Measurements from ENCODE around the gene INHBE.
"Not testable (repeated sequence)": the region's sequence is repeated elsewhere in the genome, so short reads cannot be mapped to it uniquely, and the experiment has no call there.

Gene INHBE, protein sequence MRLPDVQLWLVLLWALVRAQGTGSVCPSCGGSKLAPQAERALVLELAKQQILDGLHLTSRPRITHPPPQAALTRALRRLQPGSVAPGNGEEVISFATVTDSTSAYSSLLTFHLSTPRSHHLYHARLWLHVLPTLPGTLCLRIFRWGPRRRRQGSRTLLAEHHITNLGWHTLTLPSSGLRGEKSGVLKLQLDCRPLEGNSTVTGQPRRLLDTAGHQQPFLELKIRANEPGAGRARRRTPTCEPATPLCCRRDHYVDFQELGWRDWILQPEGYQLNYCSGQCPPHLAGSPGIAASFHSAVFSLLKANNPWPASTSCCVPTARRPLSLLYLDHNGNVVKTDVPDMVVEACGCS

DNA sequence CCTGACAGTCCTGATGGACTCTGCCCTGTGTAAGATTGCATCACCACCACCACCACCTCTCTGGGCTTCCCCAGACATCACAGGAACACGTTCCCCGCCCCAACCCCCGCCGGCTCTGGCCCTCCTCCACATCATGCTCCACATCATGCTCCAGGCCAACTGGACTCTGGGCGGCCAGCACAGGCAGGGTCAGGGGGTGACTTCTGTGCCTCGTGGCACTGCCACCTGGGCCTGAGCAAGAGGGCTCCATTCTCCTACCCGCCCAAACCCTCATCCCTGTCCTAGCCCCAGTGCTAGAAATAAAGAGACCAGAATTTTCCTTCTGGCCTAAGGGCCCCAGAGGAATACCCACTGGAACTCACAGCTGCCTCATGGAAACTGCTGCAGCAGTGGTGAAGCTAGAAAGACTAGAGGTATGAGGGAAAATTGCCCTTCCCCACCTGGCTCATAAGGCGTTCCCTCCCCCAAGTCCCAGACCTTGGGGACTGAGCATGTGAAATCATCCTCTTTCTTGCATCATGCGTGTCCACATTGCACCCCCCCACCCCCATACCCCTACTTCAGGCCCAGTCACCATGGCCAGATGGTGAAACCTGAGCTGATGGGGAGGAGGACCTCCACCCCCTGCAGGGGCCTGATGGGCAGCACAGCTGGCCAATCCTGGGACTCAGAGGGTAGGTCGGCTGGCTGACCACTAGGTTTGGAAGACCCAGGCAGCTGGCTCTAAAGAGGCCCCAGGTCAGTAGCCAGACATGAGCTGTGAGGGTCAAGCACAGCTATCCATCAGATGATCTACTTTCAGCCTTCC, at the start of gene INHBE:
Gene INHBE, plus strand, starts transcription at position 742 of the 808 bp plus-strand sequence. CDS start 230 bp downstream, outside the sequence.
- no peak for DNase-seq (ENCODE audit: low spot score)

DNA sequence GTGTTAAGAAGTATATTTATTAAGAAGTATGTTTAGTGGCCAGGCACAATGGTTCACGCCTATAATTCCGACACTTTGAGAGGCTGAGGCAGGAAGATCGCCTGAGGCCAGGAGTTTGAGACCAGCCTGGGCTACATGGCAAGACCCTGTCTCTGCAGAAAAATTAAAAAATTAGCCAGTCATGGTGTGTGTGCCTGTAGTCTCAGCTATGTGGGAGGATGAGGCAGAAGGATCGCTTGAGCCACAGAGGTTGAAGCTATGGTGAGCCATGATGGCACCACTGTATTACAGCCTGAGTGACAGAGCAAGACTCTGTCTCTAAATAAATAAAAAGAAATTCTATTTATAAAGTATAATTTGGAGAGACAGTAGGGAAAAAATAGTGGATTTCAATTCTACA, 44.6 kb upstream of the INHBE start:
- DNase-seq (ENCODE audit: low spot score) = no peak

DNA sequence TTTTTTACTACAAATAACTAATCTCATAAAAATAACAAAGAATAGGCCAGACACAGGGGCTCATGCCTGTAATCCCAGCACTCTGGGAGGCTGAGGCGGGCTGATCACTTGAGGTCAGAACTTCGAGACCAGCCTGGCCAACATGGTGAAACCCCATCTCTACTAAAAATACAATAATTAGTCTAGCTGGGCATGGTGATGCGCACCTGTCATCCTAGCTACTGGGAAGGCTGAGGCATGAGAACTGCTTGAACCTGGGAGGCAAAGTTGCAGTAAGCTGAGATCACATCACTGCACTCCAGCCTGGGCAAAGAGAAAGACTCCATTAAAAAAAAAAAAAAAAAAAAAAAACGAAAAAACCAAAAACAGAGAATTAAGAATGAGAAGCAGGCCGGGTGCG, 40.9 kb upstream of the INHBE start:
- not testable (repeated sequence) for DNase-seq (ENCODE audit: low spot score)

DNA sequence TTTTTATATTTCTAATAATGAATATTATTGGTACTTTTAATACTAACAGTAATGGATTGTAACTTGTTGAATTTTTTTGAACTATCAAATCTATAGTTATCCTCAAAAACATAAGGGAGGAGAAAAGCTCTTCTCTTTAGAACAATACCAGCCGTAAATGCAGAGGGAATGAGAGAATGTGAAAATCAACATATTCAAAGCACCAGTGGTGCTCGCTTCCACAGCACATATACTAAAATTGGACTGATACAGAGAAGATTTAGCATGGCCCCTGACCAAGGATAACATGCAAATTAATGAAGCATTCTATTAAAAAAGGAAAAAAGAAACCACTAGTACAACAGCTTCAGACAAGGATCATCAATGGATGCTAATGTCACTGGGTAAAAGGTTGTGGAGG, 40.0 kb upstream of the INHBE start:
- DNase-seq (ENCODE audit: low spot score) = no peak

DNA sequence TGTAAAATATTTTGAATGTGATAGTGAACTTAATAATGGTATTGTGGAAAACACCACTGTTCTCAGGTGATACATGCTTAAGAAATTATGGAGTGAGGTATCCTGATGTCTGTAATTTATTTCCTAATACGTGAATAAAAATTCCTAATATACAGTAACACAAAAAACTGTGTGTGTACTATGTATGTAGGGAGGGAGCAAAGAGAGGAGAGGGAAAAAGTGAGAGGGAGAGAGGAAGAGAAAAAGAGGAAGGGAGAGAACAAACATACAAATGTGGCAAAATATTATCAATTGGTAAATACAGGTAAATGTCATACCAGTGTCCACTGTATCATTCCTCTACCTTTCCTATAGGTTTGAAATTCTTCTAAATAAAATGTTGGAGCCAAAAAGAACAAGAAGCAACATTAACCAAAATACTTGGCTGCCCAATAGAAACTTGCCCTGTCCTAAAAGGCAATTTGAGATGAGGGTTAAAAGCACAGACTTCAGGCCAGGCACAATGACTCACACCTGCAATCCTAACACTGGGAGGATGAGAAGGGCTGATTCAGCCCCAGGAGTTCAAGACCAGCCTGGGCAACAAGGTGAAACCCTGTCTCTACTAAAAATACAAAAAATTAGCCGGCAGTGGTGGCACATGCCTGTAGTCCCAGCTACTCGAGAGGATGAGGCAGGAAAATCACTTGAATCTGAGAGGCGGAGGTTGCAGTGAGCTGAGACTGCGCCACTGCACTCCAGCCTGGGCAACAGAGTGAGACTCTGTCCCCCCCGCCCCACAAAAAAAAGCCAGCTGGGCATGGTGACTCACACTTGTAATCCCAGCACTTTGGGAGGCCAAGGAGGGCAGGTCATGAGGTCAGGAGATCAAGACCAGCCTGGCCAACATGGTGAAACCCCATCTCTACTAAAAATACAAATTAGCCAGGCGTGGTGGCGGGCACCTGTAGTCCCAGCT, 38.8 kb upstream of the INHBE start:
- no peak for DNase-seq (ENCODE audit: low spot score)

DNA sequence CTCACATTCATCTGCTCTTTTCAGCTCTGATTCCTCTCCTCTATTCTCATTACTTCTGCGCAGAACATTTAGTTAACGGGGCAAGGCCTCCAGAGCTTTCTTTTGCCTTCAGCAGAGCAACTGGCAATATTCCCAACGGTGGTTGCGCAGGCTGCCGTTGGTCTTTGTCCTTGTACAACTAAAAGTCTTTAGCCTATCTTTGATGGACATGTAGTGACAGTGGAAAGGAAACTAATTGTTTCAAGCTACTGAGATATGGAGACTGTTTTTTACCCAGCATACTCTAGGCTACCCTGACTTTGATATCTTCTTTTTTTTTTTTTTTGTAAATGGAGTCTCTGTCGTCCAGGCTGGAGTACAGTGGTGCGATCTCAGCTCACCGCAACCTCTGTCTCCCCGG, 36.9 kb upstream of the INHBE start:
- no peak for DNase-seq (ENCODE audit: low spot score)

DNA sequence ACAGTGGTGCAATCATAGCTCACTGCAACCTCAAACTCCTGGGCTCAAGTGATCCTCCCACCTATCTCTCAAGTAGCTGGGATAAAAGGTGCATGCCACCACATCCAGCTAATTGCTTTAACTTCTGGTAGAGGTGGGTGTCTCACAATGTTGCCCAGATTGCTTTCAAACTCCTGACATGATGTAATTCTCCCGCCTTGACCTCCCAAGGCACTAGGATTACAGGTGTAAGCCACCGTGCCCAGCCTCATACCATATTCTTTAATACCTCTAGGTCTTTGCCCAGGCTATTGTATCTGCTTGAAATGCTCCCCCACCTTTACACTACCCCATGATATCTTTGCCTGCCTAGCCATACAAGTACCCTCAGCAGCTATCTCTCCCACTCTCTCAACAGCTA, 35.6 kb upstream of the INHBE start:
- DNase-seq (ENCODE audit: low spot score) = no peak

DNA sequence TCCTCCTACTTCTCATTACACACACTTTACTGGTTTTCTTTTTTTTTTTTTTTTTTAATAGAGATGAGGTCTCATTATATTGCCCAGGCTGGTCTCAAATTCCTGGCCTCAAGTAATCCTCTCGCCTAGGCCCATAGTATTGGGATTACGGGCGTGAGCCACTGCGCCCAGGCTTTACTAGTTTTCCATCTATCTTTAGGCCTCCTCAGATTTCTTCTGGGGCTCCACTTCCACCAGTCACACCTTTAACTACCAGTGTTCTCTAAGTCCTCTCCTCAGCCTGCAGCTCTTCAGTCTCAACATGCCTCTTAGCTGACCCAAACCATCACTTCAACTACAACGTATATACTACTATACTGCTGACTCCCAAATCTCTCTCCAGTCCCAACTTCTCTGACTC, 34.6 kb upstream of the INHBE start:
- no peak for DNase-seq (ENCODE audit: low spot score)

DNA sequence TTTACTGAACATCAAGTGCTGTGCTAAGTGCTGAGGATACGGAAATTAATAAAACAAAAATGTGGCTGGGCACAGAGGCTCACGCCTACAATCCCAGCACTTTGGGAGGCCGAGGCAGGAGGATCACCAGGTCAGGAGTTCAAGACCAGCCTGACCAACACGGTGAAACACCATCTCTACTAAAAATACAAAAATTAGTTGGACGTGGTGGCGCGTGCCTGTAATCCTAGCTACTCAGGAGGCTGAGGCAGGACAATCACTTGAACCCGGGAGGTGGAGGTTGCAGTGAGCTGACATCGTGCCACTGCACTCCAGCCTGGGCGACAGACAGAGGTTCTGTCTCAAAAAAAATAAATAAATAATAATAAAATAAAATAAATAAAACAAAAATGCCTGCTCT, 28.2 kb upstream of the INHBE start:
- not testable (repeated sequence) for DNase-seq (ENCODE audit: low spot score)

DNA sequence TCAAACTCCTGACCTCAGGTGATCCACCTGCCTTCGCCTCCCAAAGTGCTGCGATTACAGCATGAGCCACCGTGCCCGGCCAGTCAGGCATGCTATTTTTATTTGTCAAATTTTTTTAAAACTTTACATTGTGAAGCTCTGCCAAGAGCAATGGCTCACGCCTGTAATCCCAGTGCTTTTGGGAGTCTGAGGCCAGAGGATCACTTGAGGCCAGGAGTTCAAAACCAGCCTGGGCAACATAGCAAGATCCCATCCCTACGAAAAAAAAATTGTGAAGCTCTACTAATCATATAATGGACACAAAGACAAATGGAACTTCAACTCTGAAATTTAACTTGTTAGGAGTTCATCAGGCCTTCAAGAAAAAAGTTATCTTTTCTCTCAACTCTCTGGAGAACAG, 26.1 kb upstream of the INHBE start:
- DNase-seq (ENCODE audit: low spot score) = no peak

DNA sequence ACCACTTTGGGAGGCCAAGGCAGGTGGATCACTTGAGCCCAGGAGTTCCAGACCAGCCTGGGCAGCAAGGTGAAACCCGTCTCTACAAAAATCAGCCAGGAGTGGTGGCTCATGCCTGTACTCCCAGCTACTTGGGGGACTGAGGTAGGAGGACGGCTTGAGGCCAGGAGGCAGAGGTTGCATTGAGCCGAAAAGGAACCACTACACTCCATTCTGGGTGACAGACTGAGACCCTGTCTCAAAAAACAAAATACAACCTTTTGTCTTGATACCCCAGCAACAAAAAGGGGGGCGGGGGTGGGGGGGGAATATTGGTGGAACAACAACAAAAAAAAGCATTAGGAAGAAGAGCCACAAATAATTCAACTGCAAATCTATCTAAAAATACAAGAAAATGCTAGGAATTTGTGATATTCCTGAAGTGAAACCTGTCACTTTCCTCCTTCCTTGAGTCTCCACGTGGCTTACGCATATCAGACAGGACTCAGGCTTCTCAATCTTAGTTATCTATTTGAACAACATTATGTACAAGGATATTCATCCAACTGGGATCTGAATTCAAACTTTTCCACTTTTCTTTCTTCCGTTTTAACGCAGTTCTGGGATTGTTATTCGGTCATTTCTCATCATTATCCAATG, 25.5 kb upstream of the INHBE start:
- no peak for DNase-seq (ENCODE audit: low spot score)

DNA sequence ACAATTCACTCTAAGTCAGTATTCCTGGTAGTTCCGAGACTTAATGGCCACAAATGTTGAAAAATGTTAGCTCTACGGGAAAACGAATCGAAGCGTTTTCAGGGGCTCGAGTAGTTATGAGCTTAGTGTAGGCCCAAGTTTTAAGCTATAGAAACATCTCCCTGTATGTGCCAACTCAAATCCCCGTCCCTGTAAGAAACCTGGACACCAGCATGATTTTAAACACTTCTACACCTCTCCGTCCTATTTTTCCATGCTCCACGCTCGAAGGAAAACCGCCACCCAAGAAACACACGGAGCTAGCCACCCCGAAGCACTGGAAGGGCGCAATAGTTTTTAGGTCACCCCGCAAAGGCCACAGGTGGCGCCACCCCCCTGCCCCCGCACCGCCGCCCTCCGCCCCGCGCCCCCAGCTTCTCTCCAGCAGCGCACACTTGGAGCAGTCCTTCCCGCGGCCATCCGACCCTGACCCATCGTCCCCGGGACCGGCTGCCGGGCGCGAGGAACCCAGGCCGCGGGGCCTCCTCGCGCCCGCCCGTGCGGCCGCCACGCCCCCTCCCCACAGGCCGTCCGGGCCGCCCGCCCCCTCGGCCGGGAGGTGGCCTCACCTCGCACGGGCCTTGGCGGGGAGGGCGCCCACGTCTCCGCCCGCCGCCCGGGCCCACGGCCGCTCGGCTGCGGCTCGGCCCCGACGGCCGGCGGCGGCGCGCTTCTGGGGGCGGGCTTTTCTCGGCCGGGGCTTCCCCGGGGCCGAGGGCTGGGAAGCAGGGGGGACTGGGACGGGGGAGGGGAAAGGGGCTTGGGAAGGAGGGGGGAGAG, 24.8 kb upstream of the INHBE start:
- no peak for DNase-seq (ENCODE audit: low spot score)

DNA sequence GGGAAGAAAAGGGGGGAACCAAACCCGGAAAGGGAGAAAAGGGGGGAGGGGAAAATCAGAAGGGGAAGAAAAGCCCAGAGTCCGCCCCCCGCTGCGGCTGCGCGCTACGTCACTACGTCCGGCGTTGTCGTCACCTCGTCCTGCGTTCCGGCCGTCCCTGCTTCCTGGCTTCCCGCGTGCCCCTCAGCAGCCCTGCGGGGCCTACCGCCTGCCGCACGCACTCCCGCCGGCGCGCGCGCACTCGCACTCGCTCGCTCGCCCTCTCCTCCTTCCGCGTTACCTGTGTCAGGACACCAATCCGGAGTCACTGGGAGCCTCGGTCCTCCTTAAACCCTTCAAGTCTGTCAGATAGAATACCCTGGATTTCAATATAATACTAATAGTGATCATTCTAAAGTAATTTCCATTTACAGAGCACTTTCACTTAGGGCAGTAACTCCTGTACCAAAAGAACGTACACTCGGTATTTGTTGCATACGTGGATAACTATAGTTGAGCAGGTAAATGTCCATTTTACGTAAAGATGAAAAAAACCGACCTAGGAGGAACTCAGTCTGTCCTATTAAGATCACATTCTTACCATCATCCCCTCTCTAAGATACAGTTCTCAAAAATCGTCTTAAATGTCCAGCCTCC, 24.1 kb upstream of the INHBE start, which contains the start of gene R3HDM2:
Gene R3HDM2, minus strand, starts transcription at position 113 of the 636 bp plus-strand sequence. CDS start 120,615 bp downstream, outside the sequence.
- peak; percentile 97 for DNase-seq (ENCODE audit: low spot score)

DNA sequence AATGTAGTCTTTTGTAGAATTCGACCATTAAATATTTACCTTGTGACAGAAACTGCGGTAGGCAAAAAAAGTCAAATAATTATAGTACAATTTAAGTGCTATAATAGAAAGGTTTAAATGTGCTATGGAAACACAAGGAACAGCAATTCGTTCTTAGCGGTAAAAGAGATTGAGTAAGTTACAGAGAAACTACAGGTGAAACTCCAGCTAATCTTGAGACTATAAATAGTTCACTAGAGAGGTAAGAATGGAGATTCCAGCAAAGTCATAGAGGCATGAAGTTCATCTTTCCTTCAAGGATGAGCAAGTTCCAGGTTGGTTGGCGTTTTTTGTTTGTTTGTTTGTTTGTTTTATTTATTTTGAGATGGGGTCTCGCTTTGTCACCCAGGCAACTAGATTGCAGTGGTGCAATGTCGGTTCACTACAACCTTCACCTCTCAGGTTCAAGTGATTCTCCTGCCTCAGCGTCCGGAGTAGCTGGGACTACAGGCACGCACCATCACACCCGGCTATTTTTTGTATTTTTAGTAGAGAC, 23.4 kb upstream of the INHBE start:
- DNase-seq (ENCODE audit: low spot score) = no peak

DNA sequence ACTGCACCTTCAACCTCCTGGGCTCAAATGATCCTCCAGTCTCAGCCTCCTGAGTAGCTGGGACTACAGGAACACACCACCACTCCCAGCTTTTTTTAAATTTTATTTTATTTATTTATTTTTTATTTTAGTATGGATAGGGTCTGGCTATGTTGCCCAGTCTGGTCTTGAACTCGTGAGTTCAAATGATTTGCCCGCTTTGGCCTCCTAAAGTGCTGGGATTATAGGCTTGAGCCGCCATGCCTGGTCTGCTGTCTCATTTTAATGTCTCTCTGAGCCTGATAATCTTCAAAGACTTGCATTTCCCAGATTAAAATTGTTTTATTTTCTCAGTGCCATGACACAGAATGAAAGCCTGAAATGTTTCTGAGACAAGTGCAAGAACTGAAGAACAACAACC, 21.7 kb upstream of the INHBE start:
- no peak for DNase-seq (ENCODE audit: low spot score)

DNA sequence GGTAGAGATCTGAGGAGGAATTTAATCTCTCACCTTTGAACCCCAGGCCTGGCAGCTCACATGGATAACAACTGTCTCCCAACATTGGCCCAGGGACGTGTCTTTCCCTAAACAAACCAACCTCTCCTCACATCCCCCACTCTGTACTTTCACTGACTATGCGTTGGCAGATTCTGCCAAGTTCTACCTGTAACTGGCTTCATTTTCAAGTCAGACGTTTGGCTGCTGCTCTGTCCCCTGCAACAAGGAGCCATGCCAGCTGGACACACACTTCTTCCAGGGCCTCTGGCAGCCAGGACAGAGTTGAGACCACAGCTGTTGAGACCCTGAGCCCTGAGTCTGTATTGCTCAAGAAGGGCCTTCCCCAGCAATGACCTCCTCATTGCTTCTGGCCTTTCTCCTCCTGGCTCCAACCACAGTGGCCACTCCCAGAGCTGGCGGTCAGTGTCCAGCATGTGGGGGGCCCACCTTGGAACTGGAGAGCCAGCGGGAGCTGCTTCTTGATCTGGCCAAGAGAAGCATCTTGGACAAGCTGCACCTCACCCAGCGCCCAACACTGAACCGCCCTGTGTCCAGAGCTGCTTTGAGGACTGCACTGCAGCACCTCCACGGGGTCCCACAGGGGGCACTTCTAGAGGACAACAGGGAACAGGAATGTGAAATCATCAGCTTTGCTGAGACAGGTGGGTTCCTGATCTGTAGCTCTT, 20.4 kb upstream of the INHBE start, which contains the start of gene INHBC:
Gene INHBC, plus strand, starts transcription at position 268 of the 707 bp plus-strand sequence. Its CDS starts 103 bp downstream, at position 371.
- DNase-seq (ENCODE audit: low spot score) = no peak

DNA sequence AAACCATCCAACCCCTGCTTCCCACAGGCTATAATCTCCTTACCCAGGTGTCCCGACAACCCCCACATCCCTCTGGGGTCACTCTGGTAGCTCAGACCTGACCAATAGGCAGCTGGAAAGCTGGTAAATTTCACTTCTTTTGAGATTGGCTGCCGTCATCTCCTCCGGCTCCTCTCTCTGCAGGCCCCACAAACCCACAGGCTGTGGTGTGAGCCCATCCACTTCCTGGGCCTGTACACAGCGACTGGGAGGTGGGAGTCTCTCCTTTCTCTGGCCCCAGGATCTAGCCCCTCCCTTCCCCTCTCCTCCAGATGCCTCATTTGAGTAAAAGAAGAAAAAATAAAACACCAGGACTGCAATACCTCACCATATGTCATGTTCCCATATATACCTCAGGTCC, 19.8 kb upstream of the INHBE start:
- DNase-seq (ENCODE audit: low spot score) = no peak

DNA sequence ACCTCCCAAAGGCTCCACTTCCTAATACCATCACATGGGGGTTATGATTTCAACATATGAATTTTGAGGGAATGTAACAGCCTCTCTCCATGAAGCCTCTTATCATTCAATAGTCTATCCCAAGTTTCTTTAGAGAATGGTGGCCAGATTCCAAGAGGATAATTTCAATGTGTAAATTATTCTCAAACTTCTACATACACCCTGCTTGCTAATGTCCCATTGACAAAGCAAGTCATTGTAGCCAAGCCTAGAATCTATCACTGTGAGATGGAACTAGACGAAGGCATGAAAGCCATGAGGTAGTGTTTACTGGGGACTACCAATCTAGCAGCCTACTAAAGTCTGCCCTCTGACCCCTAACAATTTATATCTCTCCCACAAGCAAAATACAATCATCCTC, 16.7 kb upstream of the INHBE start:
- DNase-seq (ENCODE audit: low spot score) = no peak

DNA sequence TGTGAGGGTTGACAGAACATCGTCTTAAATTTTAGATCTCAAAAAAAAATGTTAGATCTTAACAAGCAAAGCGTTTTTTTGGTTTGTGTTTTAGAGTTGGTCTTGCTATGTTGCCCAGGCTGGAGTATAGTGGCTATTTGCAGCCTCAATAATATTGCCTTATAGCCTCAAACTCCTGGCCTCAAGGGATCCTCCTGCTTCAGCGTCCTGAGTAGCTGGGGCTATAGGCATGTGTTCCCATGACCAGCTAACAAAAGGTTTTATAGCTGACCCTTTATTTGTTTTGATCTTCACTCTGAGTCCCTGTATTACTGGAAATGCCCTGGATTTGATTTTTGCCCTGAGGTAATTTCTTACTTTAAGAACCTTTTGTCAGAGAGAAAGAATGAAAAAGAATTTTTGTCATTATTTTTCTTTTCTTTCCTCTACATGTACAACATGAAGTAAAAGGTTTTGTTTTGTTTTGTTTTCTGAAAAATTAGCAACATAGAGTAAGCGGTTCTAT, 15.3 kb upstream of the INHBE start:
- DNase-seq (ENCODE audit: low spot score) = no peak
